Measurements from ENCODE around the gene CLCA1.

The CLCA1 gene

DNA sequence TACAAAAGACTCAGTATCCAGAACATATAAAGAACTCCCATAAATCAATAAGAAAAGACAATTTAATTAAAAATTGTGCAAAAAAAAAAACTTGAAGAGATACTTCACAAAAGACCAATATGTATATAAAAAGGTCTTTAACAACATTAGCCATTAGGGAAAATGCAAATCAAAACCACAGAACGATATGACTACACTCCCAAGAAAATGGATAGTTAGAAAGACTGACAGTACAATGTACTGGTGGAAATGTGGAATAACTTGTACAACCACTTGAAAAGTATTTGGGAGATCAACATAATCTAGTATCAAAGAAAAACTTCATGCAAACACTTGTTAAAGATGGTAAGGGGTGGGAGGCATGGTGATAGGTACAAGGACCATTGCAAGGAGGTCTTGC lies 3.9 kb upstream of the CLCA1 start:
- DNase-seq (ENCODE audit: low read depth in 1 of 2, low spot score in 1 of 2): no peak

- DNase-seq (ENCODE audit: low read depth in 1 of 2, low spot score in 1 of 2): no peak
Measured at GRCh38 chr1:86466109-86466844, 2.5 kb upstream of the CLCA1 start.

GRCh38 chr1:86466986-86467385 lies 1.7 kb upstream of the CLCA1 start:
- DNase-seq (ENCODE audit: low read depth in 1 of 2, low spot score in 1 of 2): no peak

GRCh38 chr1:86470859-86471258 lies 2.1 kb downstream of the CLCA1 start:
- no peak for DNase-seq (ENCODE audit: low read depth in 1 of 2, low spot score in 1 of 2)

GRCh38 chr1:86471291-86471690 lies 2.6 kb downstream of the CLCA1 start:
- no peak for DNase-seq (ENCODE audit: low read depth in 1 of 2, low spot score in 1 of 2)

- no peak for DNase-seq (ENCODE audit: low read depth in 1 of 2, low spot score in 1 of 2)
Measured at GRCh38 chr1:86472152-86472551, 3.4 kb downstream of the CLCA1 start.

- no peak for DNase-seq (ENCODE audit: low read depth in 1 of 2, low spot score in 1 of 2)
Measured at GRCh38 chr1:86472767-86473166, 4.0 kb downstream of the CLCA1 start.

DNA sequence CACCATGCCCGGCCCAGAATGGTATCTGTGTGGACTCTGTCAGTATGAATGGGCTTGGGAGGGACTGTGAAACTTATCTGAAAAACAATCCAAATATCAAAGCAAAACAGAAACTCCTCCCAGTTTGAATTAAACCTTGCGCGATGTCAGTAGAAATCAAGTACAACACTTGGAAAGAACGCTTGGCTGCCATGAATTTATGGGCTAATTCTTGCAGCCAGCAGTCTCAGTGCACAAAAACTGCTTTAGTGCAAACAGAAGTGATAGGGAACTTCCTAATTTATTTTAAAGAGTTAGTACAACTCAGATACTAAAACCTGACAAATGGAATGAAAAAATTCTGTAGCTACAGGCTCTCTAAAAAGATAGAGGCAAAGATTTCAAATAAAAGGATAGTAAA lies 8.5 kb downstream of the CLCA1 start:
- DNase-seq (ENCODE audit: low read depth in 1 of 2, low spot score in 1 of 2): no peak

DNA sequence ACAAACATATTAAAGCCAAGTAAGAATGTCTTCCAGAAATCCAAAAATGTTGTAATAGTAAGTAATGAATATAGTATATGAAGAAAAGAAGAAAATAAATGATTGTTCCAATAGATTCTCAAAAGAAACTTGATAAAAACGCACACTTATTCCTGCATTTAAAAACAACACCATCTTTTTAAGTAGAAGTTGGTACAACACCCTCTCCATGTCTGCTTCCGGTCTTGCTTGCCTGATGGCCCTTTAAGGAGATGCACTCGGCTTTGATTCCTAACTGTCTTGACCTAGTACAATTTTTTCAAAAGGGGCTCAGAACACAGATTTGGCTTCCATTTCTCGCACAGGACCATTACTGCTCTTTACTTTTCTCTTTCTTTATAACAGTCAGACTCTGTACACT lies 9.0 kb downstream of the CLCA1 start:
- DNase-seq (ENCODE audit: low read depth in 1 of 2, low spot score in 1 of 2): no peak

GRCh38 chr1:86478416-86479156 lies 9.9 kb downstream of the CLCA1 start:
- DNase-seq (ENCODE audit: low read depth in 1 of 2, low spot score in 1 of 2): no peak

DNA sequence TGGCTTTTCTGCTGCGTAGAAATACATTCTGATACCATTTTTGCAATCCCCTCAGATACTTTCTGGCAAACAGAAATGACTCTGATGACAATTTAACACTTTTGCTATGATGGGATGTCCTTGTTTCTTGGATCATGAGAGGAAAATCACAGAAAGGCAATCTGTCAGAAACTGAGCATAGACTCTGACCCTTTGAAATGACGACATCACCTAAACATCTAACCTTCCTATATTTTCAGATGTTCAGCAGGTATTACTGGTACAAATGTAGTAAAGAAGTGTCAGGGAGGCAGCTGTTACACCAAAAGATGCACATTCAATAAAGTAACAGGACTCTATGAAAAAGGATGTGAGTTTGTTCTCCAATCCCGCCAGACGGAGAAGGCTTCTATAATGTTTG lies 13.2 kb downstream of the CLCA1 start:
- no peak for DNase-seq (ENCODE audit: low read depth in 1 of 2, low spot score in 1 of 2)

GRCh38 chr1:86487131-86487810 lies 18.5 kb downstream of the CLCA1 start:
- DNase-seq (ENCODE audit: low read depth in 1 of 2, low spot score in 1 of 2): no peak

- no peak for DNase-seq (ENCODE audit: low read depth in 1 of 2, low spot score in 1 of 2)
Measured at GRCh38 chr1:86487811-86488141, 19.0 kb downstream of the CLCA1 start.

GRCh38 chr1:86489242-86489878 lies 20.6 kb downstream of the CLCA1 start:
- DNase-seq (ENCODE audit: low read depth in 1 of 2, low spot score in 1 of 2): no peak

DNA sequence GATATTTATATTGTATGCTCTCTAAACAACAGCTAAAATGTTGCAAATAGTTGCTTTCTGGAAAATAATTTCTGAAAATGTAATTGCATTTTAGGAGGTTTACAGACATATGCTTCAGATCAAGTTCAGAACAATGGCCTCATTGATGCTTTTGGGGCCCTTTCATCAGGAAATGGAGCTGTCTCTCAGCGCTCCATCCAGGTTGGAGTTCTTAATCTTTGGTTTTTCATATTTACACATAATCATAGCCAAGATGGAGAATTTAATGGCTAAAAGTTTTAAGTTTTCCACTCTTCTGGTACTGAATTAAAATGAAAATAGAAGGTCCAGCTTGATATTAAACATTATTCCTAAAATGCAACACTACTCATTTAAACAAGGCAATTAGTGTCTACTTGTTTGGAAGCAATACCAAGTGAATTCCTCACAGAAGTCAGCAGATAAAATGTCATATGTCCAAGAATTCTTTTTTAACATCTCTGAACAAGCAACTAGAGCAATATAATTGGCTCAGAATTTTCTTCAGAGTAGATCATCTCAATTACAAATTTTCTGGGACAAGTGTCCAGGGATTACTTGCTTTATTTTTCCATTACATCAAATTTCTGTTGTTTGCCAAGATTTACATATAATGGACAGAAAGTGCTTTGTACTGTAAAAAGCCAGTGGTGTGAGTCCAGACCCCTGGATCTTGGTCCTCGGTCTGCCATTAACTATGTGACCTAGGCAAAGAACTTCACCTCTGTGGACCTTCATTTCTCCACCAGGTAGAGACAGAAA lies 22.6 kb downstream of the CLCA1 start:
- no peak for DNase-seq (ENCODE audit: low read depth in 1 of 2, low spot score in 1 of 2)

GRCh38 chr1:86498281-86498680 lies 29.6 kb downstream of the CLCA1 start:
- DNase-seq (ENCODE audit: low read depth in 1 of 2, low spot score in 1 of 2): no peak

DNA sequence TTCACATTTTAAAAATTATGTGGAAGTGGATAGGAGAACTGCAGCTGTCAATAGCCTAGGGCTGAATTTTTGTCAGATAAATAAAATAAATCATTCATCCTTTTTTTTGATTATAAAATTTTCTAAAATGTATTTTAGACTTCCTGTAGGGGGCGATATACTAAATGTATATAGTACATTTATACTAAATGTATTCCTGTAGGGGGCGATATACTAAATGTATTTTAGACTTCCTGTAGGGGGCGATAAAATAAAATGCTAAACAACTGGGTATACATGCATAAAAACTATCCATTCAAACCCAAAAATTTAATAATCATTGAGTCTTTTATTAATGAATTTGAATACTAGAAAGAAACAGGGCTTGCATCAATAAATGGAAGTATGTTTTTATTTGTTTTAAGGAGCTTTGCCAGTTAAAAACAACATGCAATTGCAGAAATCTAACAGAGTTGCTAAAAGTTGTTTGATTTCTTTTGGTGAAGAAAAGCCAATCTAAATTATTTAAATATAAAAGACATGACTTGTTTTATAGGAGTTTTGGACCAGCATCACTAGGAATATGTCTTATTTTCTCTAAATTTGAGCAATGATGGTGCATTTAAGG lies 31.4 kb downstream of the CLCA1 start:
- DNase-seq (ENCODE audit: low read depth in 1 of 2, low spot score in 1 of 2): no peak

DNA sequence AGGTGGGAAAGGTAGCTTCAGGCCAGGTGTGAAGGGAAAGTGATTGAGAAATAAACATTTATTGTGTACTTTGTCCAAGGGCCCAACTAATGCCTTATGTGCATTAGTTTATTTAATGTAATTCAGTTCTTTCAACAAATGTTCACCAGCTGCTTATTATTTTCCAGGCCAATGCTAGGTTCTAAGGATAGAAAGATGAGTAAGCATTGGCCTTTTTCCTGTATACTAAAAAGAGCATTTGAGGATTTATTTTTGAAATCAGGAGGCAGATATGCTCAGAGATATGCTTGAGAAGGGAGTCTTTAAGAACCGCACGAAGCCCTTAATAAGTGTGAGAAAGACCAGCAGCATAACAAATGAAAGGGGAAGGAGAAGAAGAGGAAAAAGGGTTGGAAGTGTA lies 32.0 kb downstream of the CLCA1 start:
- no peak for DNase-seq (ENCODE audit: low read depth in 1 of 2, low spot score in 1 of 2)

DNA sequence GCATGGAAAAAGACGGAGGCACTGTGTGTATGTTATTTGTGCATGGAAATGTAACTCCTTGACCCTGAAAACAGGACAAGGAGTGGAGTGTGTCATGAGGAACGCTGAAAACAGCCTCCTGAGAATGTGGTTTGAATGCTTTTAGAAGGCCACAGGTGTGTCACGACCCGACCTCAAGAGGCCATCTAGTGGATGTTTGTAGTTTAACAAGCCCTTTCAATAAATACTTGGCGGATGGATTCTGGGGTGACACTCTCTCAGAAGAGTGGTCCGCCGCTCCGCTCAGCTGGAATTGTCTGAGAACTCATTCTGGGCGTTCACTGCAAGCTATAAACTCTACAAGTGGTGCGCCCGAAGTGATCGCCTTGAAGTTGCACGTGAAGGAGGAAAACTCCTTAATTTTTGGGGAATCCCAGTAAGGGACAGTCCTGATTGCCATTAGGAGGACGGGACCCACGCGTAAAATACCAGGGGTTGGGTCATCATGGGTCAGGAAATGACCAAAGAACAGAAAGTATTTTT lies 33.5 kb downstream of the CLCA1 start:
- peak in 1 of 2 donors; percentile 23 for DNase-seq (ENCODE audit: low read depth in 1 of 2, low spot score in 1 of 2)

GRCh38 chr1:86502721-86503405 lies 34.1 kb downstream of the CLCA1 start:
- DNase-seq (ENCODE audit: low read depth in 1 of 2, low spot score in 1 of 2): no peak
